Thymus (tissue), 11 donors: ENCODE results near the gene OR2B2. TPM values are rescaled to one million over a fixed set of nuclear protein-coding genes. Genes with fewer than 3 reads are reported as not detected.
"Not testable (repeated sequence)": the region's sequence is repeated elsewhere in the genome, so short reads cannot be mapped to it uniquely, and the experiment has no call there.

Experiments
- DNase-seq, 9 donors: peaks; one replicate each; pipeline ENCODE4 v3.0.0-alpha.2; 2013; ENCODE audit warnings: low spot score in 9 of 9, low read depth in 6 of 9, missing footprints in 1 of 9
- H3K27ac ChIP-seq, 2 donors: one replicate each; pipeline ENCODE4 v1.5.1; 2013; ENCODE audit warnings: control low read depth in 1 of 2, low read depth in 1 of 2, low read length in 1 of 2, mild to moderate bottlenecking in 1 of 2, moderate library complexity in 1 of 2
- H3K27me3 ChIP-seq, 2 donors: one replicate each; pipeline ENCODE4 v1.5.1; 2013; ENCODE audit warnings: low read length in 1 of 2; ENCODE audit not compliant: control insufficient read depth in 2 of 2, insufficient read depth in 1 of 2
- H3K36me3 ChIP-seq, 2 donors: one replicate each; pipeline ENCODE4 v1.5.1; 2013; ENCODE audit warnings: low read length in 1 of 2, mild to moderate bottlenecking in 1 of 2, moderate library complexity in 1 of 2; ENCODE audit not compliant: control insufficient read depth in 2 of 2, insufficient read depth in 2 of 2
- H3K4me1 ChIP-seq, 2 donors: one replicate each; pipeline ENCODE4 v1.5.1; 2013; ENCODE audit warnings: low read length in 2 of 2; ENCODE audit not compliant: control insufficient read depth in 2 of 2, insufficient read depth in 2 of 2
- H3K4me3 ChIP-seq, 2 donors: one replicate each; pipeline ENCODE4 v1.5.1; 2013; ENCODE audit warnings: low read length in 2 of 2, control low read depth in 1 of 2, mild to moderate bottlenecking in 1 of 2
- H3K9me3 ChIP-seq, 2 donors: one replicate each; pipeline ENCODE4 v1.5.1; 2013; ENCODE audit warnings: low read length in 1 of 2, mild to moderate bottlenecking in 1 of 2; ENCODE audit not compliant: control insufficient read depth in 2 of 2, insufficient read depth in 1 of 2
- WGBS: extraction: QIAGEN DNeasy Blood & Tissue Kit; methylation state at CpG from one replicate; pipeline ENCODE4 v1.1.7; 2013; 5-methylcytosine and 5-hydroxymethylcytosine counted together
- polyA plus RNA-seq: library from polyadenylated mRNA; stranded (reverse); fragments of 200-250 nt; gene quantifications from one replicate; pipeline ENCODE4 v1.2.3, GENCODE V29; 2013
- total RNA-seq: library from RNA; stranded (reverse); fragments of 120-200 nt; gene quantifications from one replicate; pipeline ENCODE4 v1.2.4, GENCODE V29; 2013
- donor health status: healthy.

Gene OR2B2
- total and polyA plus RNA-seq, 2 donors: not detected

- WGBS: 97% methylated on average over 2 of the region's 2 CpGs
- H3K9me3 ChIP-seq, DNase-seq, H3K27me3 ChIP-seq, H3K36me3 ChIP-seq, H3K27ac ChIP-seq, H3K4me1 ChIP-seq, H3K4me3 ChIP-seq: not testable (repeated sequence)
Observed at GRCh38 chr6:27928041-27928440, 15.8 kb upstream of the OR2B2 start.

GRCh38 chr6:27924179-27924578 is 12.0 kb upstream of the OR2B2 start:
- no peaks in the 10 kb centered on the region for H3K9me3 ChIP-seq
- no peak overlapping the region for H3K4me3 ChIP-seq
- WGBS: 96% methylated on average over 6 of the region's 6 CpGs
- no peaks in the 10 kb centered on the region for H3K4me1 ChIP-seq
- H3K36me3 ChIP-seq: no peaks in the 10 kb centered on the region
- no peak for DNase-seq
- H3K27ac ChIP-seq: no peak overlapping the region
- peaks cover 0 to 2% of the 10 kb centered on the region in 2 donors for H3K27me3 ChIP-seq

- no peak overlapping the region for H3K4me3 ChIP-seq
- H3K9me3 ChIP-seq: no peaks in the 10 kb centered on the region
- H3K27ac ChIP-seq: no peak overlapping the region
Observed at GRCh38 chr6:27922949-27923348, 10.8 kb upstream of the OR2B2 start.

GRCh38 chr6:27908017-27908416 is 4.2 kb downstream of the OR2B2 start:
- 87% methylated on average over 1 of the region's 1 CpG for WGBS
- no peaks in the 10 kb centered on the region for H3K9me3 ChIP-seq
- DNase-seq: no peak

More at GRCh38 chr6:27922949-27923348, 10.8 kb upstream of the OR2B2 start:
- peaks cover 0 to 2% of the 10 kb centered on the region in 2 donors for H3K27me3 ChIP-seq
- no peak for DNase-seq
- H3K36me3 ChIP-seq: no peaks in the 10 kb centered on the region
- no peaks in the 10 kb centered on the region for H3K4me1 ChIP-seq

GRCh38 chr6:27902335-27903314 is 9.6 kb downstream of the OR2B2 start:
- Histone ChIP-seq H3K27me3 (no peaks in the 10 kb centered on the region), H3K4me1 (peaks cover 3 to 4% of the 10 kb centered on the region in 2 donors), H3K36me3 (no peaks in the 10 kb centered on the region), H3K9me3 (no peaks in the 10 kb centered on the region), H3K27ac (peak overlapping the region; percentile 92 to 95), H3K4me3 (peak overlapping the region; percentile 58 to 64)
- DNase-seq: peak; percentile 75 to 96 (median 93)
- WGBS: under 1% methylated on average over 38 of the region's 38 CpGs

More at GRCh38 chr6:27908017-27908416, 4.2 kb downstream of the OR2B2 start:
- Histone ChIP-seq H3K36me3 (no peaks in the 10 kb centered on the region), H3K27me3 (no peaks in the 10 kb centered on the region), H3K4me1 (peaks cover 0 to 3% of the 10 kb centered on the region in 2 donors), H3K27ac (no peak overlapping the region), H3K4me3 (no peak overlapping the region)

- DNase-seq: no peak
- Histone ChIP-seq H3K9me3 (no peaks in the 10 kb centered on the region), H3K27ac (no peak overlapping the region)
Observed at GRCh38 chr6:27901801-27902200, 10.4 kb downstream of the OR2B2 start.

GRCh38 chr6:27900197-27900596 is 12.0 kb downstream of the OR2B2 start:
- 97% methylated on average over 7 of the region's 7 CpGs for WGBS
- not testable (repeated sequence) for DNase-seq, H3K9me3 ChIP-seq, H3K4me1 ChIP-seq, H3K4me3 ChIP-seq, H3K27me3 ChIP-seq, H3K36me3 ChIP-seq, H3K27ac ChIP-seq

More at GRCh38 chr6:27901801-27902200, 10.4 kb downstream of the OR2B2 start:
- 91% methylated on average over 8 of the region's 8 CpGs for whole genome bisulfite sequencing
- Histone ChIP-seq H3K36me3 (no peaks in the 10 kb centered on the region), H3K4me1 (peaks cover 3 to 4% of the 10 kb centered on the region in 2 donors), H3K27me3 (no peaks in the 10 kb centered on the region), H3K4me3 (no peak overlapping the region)

- Histone ChIP-seq H3K4me1 (peaks cover 4 to 10% of the 10 kb centered on the region in 2 donors), H3K4me3 (no peak overlapping the region), H3K9me3 (no peaks in the 10 kb centered on the region), H3K27ac (no peak overlapping the region), H3K36me3 (no peaks in the 10 kb centered on the region), H3K27me3 (no peaks in the 10 kb centered on the region)
- DNase-seq: no peak
Observed at GRCh38 chr6:27899543-27899942, 12.7 kb downstream of the OR2B2 start.

GRCh38 chr6:27897580-27898206 is 14.5 kb downstream of the OR2B2 start:
- 98% methylated on average over 3 of the region's 3 CpGs for WGBS
- H3K36me3 ChIP-seq: no peaks in the 10 kb centered on the region
- no peak overlapping the region for H3K4me3 ChIP-seq
- no peak overlapping the region for H3K27ac ChIP-seq
- no peak for DNase-seq
- peaks cover 1 to 3% of the 10 kb centered on the region in 2 donors for H3K9me3 ChIP-seq
- peaks cover 2 to 11% of the 10 kb centered on the region in 2 donors for H3K4me1 ChIP-seq
- no peaks in the 10 kb centered on the region for H3K27me3 ChIP-seq
